ENCODE measurements around the gene FBP2.

FBP2 gene

DNA sequence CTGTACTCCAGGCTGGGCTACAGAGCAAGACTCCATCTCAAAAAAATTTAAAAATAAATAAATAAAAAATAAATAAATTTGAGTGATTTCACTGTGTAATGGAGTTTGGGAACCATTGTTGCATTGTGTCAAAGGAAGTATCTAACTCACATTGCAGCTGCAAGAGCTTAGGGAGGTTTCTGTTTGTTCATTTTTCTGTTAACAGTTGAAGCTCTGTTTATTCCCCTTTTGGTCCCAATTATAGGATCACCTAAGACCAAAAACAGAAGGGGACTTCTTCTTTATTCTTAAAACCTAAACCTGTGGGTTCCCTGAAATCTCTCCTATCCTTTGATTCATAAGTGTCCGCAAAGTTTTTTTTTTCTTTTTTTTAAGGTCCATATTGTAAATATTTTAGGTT, 67.4 kb downstream of the FBP2 start:
- H3K9me3 ChIP-seq (ENCODE audit: control insufficient read depth, insufficient read depth, low read length): no peaks in the 10 kb centered on the region
- no peaks in the 10 kb centered on the region for H3K4me1 ChIP-seq (ENCODE audit: control insufficient read depth, insufficient read depth, low read length)
- H3K27me3 ChIP-seq (ENCODE audit: control insufficient read depth, insufficient read depth, low read length): no peaks in the 10 kb centered on the region
- no peaks in the 10 kb centered on the region for H3K36me3 ChIP-seq (ENCODE audit: control insufficient read depth, insufficient read depth, low read length)
- H3K9ac ChIP-seq (ENCODE audit: low read depth, low read length): no peak overlapping the region
- H3K4me3 ChIP-seq (ENCODE audit: low read depth, low read length): no peak overlapping the region

DNA sequence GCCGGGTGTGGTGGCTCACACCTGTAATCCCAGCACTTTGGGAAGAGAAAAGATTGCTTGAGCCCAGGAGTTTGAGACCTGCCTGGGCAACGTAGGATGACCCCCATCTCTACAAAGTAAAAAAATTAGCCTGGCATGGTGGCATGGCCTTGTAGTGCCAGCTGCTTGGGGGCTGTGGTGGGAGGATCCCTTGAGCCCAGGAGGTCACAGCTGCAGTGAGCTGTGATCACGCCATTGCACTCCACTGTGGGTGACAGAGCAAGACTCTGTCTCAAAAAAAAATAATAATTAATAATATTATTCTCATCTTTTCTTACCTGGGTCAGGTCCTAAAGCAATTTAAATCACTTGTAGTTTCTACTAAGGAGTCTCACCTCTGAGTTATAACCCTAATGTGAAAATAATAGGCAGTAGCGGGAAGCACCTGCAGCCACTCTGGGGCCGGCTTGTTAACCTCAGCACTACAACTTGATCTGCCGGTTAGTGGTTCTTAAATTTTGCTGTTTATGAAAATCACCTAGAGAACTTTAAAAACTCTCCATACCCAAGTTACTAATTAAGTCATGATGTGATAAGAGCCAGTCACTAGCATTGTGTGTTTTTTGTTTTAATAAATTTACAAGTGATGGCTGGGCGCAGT, 68.1 kb downstream of the FBP2 start:
- Histone ChIP-seq H3K4me1 (ENCODE audit: control insufficient read depth, insufficient read depth, low read length) (no peaks in the 10 kb centered on the region), H3K9me3 (ENCODE audit: control insufficient read depth, insufficient read depth, low read length) (no peaks in the 10 kb centered on the region), H3K36me3 (ENCODE audit: control insufficient read depth, insufficient read depth, low read length) (no peaks in the 10 kb centered on the region), H3K27me3 (ENCODE audit: control insufficient read depth, insufficient read depth, low read length) (no peaks in the 10 kb centered on the region), H3K9ac (ENCODE audit: low read depth, low read length) (no peak overlapping the region), H3K4me3 (ENCODE audit: low read depth, low read length) (no peak overlapping the region)

DNA sequence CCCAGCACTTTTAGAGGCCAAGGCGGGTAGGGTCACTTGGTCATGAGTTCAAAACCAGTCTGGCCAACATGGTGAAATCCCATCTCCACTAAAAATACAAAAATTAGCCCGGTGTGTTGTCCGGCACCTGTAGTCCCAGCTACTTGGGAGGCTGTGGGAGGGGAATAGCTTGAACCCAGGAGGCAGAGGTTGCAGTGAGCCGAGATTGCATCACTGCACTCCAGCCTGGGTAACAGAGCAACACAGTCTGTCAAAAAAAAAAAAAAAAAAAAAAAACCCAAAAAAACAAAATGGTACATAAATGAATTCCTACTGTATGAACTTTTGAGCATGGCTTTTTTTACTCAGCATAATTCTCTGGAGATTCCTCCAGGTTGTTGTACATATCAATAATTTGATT, 76.4 kb downstream of the FBP2 start:
- H3K4me3 ChIP-seq (ENCODE audit: low read depth, low read length): no peak overlapping the region
- no peak overlapping the region for H3K9ac ChIP-seq (ENCODE audit: low read depth, low read length)
- H3K9me3 ChIP-seq (ENCODE audit: control insufficient read depth, insufficient read depth, low read length): no peaks in the 10 kb centered on the region
- peaks cover 2% of the 10 kb centered on the region for H3K4me1 ChIP-seq (ENCODE audit: control insufficient read depth, insufficient read depth, low read length)
- no peaks in the 10 kb centered on the region for H3K36me3 ChIP-seq (ENCODE audit: control insufficient read depth, insufficient read depth, low read length)
- H3K27me3 ChIP-seq (ENCODE audit: control insufficient read depth, insufficient read depth, low read length): no peaks in the 10 kb centered on the region

DNA sequence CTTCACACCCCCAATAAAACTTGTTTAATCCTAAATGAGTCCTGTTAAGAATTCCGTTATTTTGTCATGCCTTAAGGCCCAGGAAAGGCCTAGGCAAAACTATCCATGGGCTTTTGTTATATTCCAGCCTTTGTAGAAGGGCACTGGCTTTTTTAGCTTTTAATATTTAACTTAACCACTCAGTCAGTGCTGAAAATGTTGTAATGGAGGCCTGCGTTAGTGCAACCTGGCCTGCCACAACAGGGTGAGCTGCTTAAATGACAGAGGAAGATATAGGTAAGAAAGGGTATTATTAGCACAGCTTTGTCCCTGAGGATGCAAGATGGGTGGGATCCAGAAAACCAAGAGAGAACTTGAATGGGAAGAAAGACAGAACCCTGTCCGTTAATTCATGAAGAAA, 78.9 kb downstream of the FBP2 start:
- Histone ChIP-seq H3K36me3 (ENCODE audit: control insufficient read depth, insufficient read depth, low read length) (no peaks in the 10 kb centered on the region), H3K4me1 (ENCODE audit: control insufficient read depth, insufficient read depth, low read length) (peaks cover 2% of the 10 kb centered on the region)

DNA sequence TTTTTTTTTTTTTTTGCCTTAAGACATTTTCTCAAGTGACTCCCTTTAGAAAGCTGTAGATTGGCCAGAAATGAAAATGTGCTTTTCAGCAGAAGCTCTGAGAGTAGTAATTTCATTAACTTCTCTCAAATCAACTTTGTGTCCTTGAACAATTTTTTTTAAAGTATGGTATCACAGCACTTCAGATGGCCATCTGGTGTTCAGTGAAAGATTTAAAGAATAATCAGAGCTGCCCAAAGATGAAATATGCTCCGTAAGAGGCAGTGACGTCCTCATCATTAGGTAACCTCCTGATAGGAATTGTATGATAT, 81.7 kb downstream of the FBP2 start:
- no peaks in the 10 kb centered on the region for H3K36me3 ChIP-seq (ENCODE audit: control insufficient read depth, insufficient read depth, low read length)
- H3K9ac ChIP-seq (ENCODE audit: low read depth, low read length): no peak overlapping the region
- no peaks in the 10 kb centered on the region for H3K9me3 ChIP-seq (ENCODE audit: control insufficient read depth, insufficient read depth, low read length)
- H3K4me1 ChIP-seq (ENCODE audit: control insufficient read depth, insufficient read depth, low read length): peaks cover 2% of the 10 kb centered on the region
- H3K4me3 ChIP-seq (ENCODE audit: low read depth, low read length): no peak overlapping the region
- no peaks in the 10 kb centered on the region for H3K27me3 ChIP-seq (ENCODE audit: control insufficient read depth, insufficient read depth, low read length)

More for the DNA sequence above, 78.9 kb downstream of the FBP2 start:
- H3K27me3 ChIP-seq (ENCODE audit: control insufficient read depth, insufficient read depth, low read length): no peaks in the 10 kb centered on the region
- H3K4me3 ChIP-seq (ENCODE audit: low read depth, low read length): no peak overlapping the region
- no peak overlapping the region for H3K9ac ChIP-seq (ENCODE audit: low read depth, low read length)
- H3K9me3 ChIP-seq (ENCODE audit: control insufficient read depth, insufficient read depth, low read length): no peaks in the 10 kb centered on the region

DNA sequence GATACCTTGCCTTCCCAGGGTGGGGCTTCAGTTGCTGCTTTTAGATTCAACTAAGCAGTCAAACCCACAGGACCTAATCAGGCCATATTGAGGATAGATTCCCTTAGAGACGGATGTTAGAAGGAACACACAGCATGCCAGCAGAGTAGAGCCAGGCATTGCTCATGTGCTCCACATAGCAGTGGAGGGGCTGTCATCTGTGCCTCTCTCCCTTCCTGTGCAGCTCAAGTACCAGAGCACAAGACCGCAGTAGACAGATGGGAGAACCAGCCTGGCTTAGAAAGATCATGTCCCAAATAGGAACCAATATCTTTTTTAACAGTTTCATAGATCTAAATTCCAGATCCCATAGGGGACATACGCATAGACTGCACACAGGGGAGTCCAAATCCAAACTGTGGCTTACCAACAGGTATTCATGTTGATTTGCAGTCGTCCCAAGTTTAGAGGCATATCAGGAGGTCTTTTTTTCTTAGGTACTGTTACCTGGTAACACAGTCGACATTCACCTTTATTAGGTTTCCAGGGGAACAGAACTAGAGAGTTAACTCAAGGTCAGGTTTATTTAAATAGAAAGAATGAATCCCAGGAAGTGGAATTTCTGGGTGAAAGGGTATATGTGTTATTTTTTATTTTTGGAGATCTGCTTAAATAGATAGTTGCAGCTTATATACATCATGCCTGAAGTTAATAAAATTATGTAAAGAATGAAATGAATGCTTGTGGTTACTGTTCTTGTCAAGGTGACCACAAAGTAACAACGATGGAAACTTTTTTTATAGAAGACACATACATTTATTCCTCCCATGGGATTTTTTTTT, 82.3 kb downstream of the FBP2 start:
- Histone ChIP-seq H3K36me3 (ENCODE audit: control insufficient read depth, insufficient read depth, low read length) (no peaks in the 10 kb centered on the region), H3K4me3 (ENCODE audit: low read depth, low read length) (no peak overlapping the region), H3K9ac (ENCODE audit: low read depth, low read length) (no peak overlapping the region), H3K27me3 (ENCODE audit: control insufficient read depth, insufficient read depth, low read length) (no peaks in the 10 kb centered on the region), H3K4me1 (ENCODE audit: control insufficient read depth, insufficient read depth, low read length) (peaks cover 2% of the 10 kb centered on the region), H3K9me3 (ENCODE audit: control insufficient read depth, insufficient read depth, low read length) (no peaks in the 10 kb centered on the region)
